ENCODE data around the gene TENM3. TPM values are rescaled to one million over a fixed set of nuclear protein-coding genes. Genes with fewer than 3 reads are reported as not detected.

Gene TENM3
- total and polyA plus RNA-seq, 2 of the 8 experiments (the other 6 are each of a cell fraction or from before 2014, with no cell fraction given), result 36.9 to 69.3 TPM

DNA sequence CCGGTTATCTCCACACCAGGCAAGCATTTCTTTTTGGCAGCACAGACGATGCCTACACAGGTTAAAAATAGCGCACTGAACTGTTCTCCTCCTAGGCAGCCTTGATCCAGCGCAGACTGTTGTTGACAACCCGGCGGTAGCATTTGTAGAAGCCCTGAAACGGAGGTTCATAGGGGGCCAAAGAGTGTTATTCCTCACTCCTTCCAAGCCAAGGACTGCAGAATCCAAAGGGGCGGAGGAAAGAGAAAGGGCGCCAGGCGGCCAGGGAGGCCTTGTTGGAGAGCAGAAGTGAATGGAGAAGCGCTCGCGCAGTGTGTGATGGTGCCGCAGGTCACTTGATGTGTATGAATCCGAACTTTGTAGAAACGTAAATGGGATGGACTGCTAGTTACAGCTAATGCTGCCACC is 82.7 kb downstream of the TENM3 start:
- Histone ChIP-seq H3K27me3 (replicated peaks in 1 of 4; ENCODE audit: control insufficient read depth in 3 of 4, extremely low read depth in 1 of 4, insufficient read depth in 3 of 4, low read length in 3 of 4) (no peaks in the 10 kb centered on the region; a peak in 1 of 7 replicates), H3K36me3 (ENCODE audit: control insufficient read depth in 2 of 4, insufficient read depth in 4 of 4, low read length in 3 of 4) (peaks cover 0 to 3% (median under 1%) of the 10 kb centered on the region in 4 experiments; a peak in 3 of 8 replicates), H3K27ac (ENCODE audit: low read depth, low read length) (no peak overlapping the region), H4K91ac (replicated peaks; ENCODE audit: insufficient read length, low read length) (no peak overlapping the region), H3K9me3 (ENCODE audit: insufficient read depth in 2 of 2, low read depth in 1 of 2, low read length in 1 of 2) (no peaks in the 10 kb centered on the region), H3K14ac (ENCODE audit: insufficient read length) (no peak overlapping the region), H2BK20ac (ENCODE audit: low read length) (no peak overlapping the region), H3K18ac (ENCODE audit: extremely low read depth, low read length) (no peak overlapping the region), H4K20me1 (replicated peaks in 1 of 2; ENCODE audit: control insufficient read depth in 1 of 2, insufficient read depth in 2 of 2, low read length in 2 of 2) (no peaks in the 10 kb centered on the region), H3K23me2 (ENCODE audit: low read depth, low read length) (peaks cover 2% of the 10 kb centered on the region; the same call in 1 of the 2 replicates), H3K79me1 (ENCODE audit: low read depth, low read length) (peaks cover 2% of the 10 kb centered on the region; the same call in 1 of the 2 replicates), H2AFZ (ENCODE audit: low read length) (no peak overlapping the region), H3K23ac (ENCODE audit: insufficient read length) (no peak overlapping the region), H3K4me3 (ENCODE audit: extremely low read depth in 1 of 4, insufficient read depth in 2 of 4, low read depth in 3 of 4, low read length in 4 of 4) (no peak overlapping the region), H2BK12ac (ENCODE audit: low read depth, low read length) (no peak overlapping the region), H2BK5ac (ENCODE audit: low read depth, low read length) (no peak overlapping the region; the same call in 1 of the 2 replicates), H4K8ac (ENCODE audit: extremely low read depth, insufficient read depth, low read length) (no peak overlapping the region), H3K9ac (replicated peaks in 1 of 4; ENCODE audit: extremely low read depth in 1 of 4, low read depth in 3 of 4, low read length in 3 of 4) (no peak overlapping the region), H2BK120ac (replicated peaks; ENCODE audit: low read depth, low read length) (no peak overlapping the region), H2BK15ac (ENCODE audit: low read length) (no peak overlapping the region), H3K79me2 (ENCODE audit: control insufficient read depth in 1 of 2, insufficient read depth in 2 of 2, low read length in 2 of 2) (no peaks in the 10 kb centered on the region), H3K56ac (replicated peaks; ENCODE audit: insufficient read length, low read depth, low read length) (no peak overlapping the region), H3K4me1 (replicated peaks in 1 of 4; ENCODE audit: control insufficient read depth in 3 of 4, insufficient read depth in 4 of 4, low read length in 3 of 4) (peaks cover 0 to 9% (median 0%) of the 10 kb centered on the region in 4 experiments; a peak in 2 of 7 replicates), H3K4me2 (ENCODE audit: insufficient read depth in 1 of 2, low read depth in 2 of 2, low read length in 2 of 2) (no peak overlapping the region), H4K5ac (ENCODE audit: insufficient read length, low read depth, low read length) (no peak overlapping the region), H3K4ac (replicated peaks; ENCODE audit: insufficient read length, low read depth, low read length) (no peak overlapping the region), H2AK5ac (ENCODE audit: low read depth, low read length) (no peak overlapping the region)
- DNase-seq (ENCODE audit: low read depth in 1 of 2, low spot score in 2 of 2), result no peak
- no peak for FAIRE-seq
- ChIA-PET POLR2A (ENCODE audit: partially characterized antibody) (no interaction called here), CTCF (ENCODE audit: partially characterized antibody) (interaction anchor here (0.6 kb wide), 1 partner anchor 468 kb away, joined by 3 read pairs; no protein-coding TSS in a partner anchor)
- WGBS, 2 experiments (ENCODE audit: extremely low coverage in 1 of 2, insufficient coverage in 1 of 2, insufficient read length in 1 of 2, insufficient replicate concordance in 2 of 2, low coverage in 1 of 2, low lambda C conversion rate in 2 of 2, missing lambda C conversion rate in 1 of 2), result 85% methylated on average over 16 of the region's 16 CpGs; no CpG with 5 or more reads in 1 of the 2 experiments
- TF ChIP-seq CHD2 (IDR thresholded peaks at IDR 0.05; ENCODE audit: low read length), result no peak
- TF ChIP-seq, protein P1, sequence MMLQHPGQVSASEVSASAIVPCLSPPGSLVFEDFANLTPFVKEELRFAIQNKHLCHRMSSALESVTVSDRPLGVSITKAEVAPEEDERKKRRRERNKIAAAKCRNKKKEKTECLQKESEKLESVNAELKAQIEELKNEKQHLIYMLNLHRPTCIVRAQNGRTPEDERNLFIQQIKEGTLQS (IDR thresholded peaks at IDR 0.05; ENCODE audit: insufficient read depth, low read depth, low read length), result no peak
- no peak for TF ChIP-seq RNF2 (IDR thresholded peaks at IDR 0.05; ENCODE audit: borderline replicate concordance, low read depth, low read length, missing control alignments, poor library complexity, severe bottlenecking)
- no peak for TF ChIP-seq JUND (IDR thresholded peaks at IDR 0.05; ENCODE audit: low read length)
- no peak for TF ChIP-seq KDM1A (IDR thresholded peaks at IDR 0.05; ENCODE audit: borderline replicate concordance, low read length)
- TF ChIP-seq SRF (IDR thresholded peaks at IDR 0.05; ENCODE audit: low read depth, low read length), result no peak
- no peak for TF ChIP-seq CHD1 (IDR thresholded peaks at IDR 0.05; ENCODE audit: low read depth, low read length)
- no peak for TF ChIP-seq PHF8 (conservative IDR thresholded peaks at IDR 0.05; ENCODE audit: low read depth, low read length)
- TF ChIP-seq SAP30 (IDR thresholded peaks at IDR 0.05; ENCODE audit: insufficient read depth, insufficient replicate concordance, low read length), result no peak
- no peak for TF ChIP-seq SP2 (IDR thresholded peaks at IDR 0.05; ENCODE audit: low read length)
- TF ChIP-seq YY1 (IDR thresholded peaks at IDR 0.05; ENCODE audit: low read depth, low read length), result no peak
- TF ChIP-seq RXRA (IDR thresholded peaks at IDR 0.05; ENCODE audit: insufficient read depth, low read depth, low read length), result no peak
- TF ChIP-seq GTF2F1 (IDR thresholded peaks at IDR 0.05; ENCODE audit: borderline replicate concordance, low read depth, low read length), result no peak
- TF ChIP-seq POLR2A (IDR thresholded peaks at IDR 0.05; ENCODE audit: control extremely low read depth in 1 of 2, low read depth in 2 of 2, low read length in 2 of 2), result no peak
